K562 (cell line): ENCODE data around the gene BTBD2. TPM values are rescaled to one million over a fixed set of nuclear protein-coding genes. Genes with fewer than 3 reads are reported as not detected.

Source experiments
- ATAC-seq: fragments of 200-7000 bp; cut with Tn5 transposase; 3 replicates; pipeline ENCODE4 v1.9.1; 2020; ENCODE audit warnings: moderate library complexity
- BruUV-seq: library from RNA; stranded (reverse); fragments of 400-500 nt; replicated peaks from 2 replicates; lab custom pipeline; 2021; lab: Mats Ljungman, UMichigan
- CTCF ChIA-PET: fragments of 300-600 bp; formaldehyde crosslinking; extraction: SDS; loops from one replicate; lab custom pipeline; 2021; ENCODE audit warnings: low intra/inter-chr PET ratio; lab: Yijun Ruan, JAX
- POLR2A ChIA-PET: fragments of 300-600, 350-650 bp; sonication (Branson Sonifier 250); formaldehyde crosslinking; extraction: SDS; loops from one replicate; lab custom pipeline; 2021; ENCODE audit warnings: antibody characterized with exemption, inconsistent platforms; lab: Yijun Ruan, JAX
- DNase-seq, 4 experiments: peaks; one replicate each; pipeline versions ENCODE4 v3.0.0 to v3.0.0-alpha.2; 2011 to 2018; ENCODE audit warnings: low spot score in 3 of 4, mixed read lengths in 3 of 4; ENCODE audit errors: extremely low read depth in 1 of 4
- FAIRE-seq: peaks from 2 replicates; lab custom pipeline; 2011; peaks lifted over from hg19 to GRCh38; lab: Jason Lieb, UNC
- H2AFZ ChIP-seq: 2 replicates; pipeline ENCODE4 v1.6.0; 2011; ENCODE audit warnings: low read depth, low read length, control low read depth, inconsistent platforms
- H3K27ac ChIP-seq: fragments of 200-600 bp; 3 replicates; pipeline ENCODE4 v1.8.0; 2011; ENCODE audit warnings: low read depth, mild to moderate bottlenecking, control low read depth, inconsistent platforms, low read length, moderate library complexity, mixed read lengths; ENCODE audit errors: extremely low read depth
- H3K27me3 ChIP-seq, 2 experiments: fragments of 300-600 bp in 1 of 2; 2 replicates in 1 of 2; 3 replicates in 1 of 2; pipeline versions ENCODE4 v1.6.0 to v1.8.0; 2011; ENCODE audit warnings: inconsistent platforms in 2 of 2, low read length in 2 of 2, mild to moderate bottlenecking in 1 of 2, mixed read lengths in 1 of 2, moderate library complexity in 1 of 2; ENCODE audit not compliant: control insufficient read depth in 2 of 2, insufficient read depth in 2 of 2
- H3K36me3 ChIP-seq: fragments of 300-600 bp; 3 replicates; pipeline ENCODE4 v1.8.0; 2011; ENCODE audit warnings: mild to moderate bottlenecking, low read length, inconsistent platforms; ENCODE audit not compliant: control insufficient read depth, insufficient read depth
- H3K4me1 ChIP-seq, 2 experiments: fragments of 200-600 bp in 1 of 2; replicated peaks in 1 of 2; 2 replicates in 1 of 2; 3 replicates in 1 of 2; pipeline versions ENCODE4 v1.5.1 to v1.8.0; 2011; ENCODE audit warnings: inconsistent platforms in 2 of 2, low read length in 2 of 2, mild to moderate bottlenecking in 1 of 2, mixed read lengths in 1 of 2, moderate library complexity in 1 of 2; ENCODE audit not compliant: control insufficient read depth in 2 of 2, insufficient read depth in 2 of 2
- H3K4me2 ChIP-seq: 2 replicates; pipeline ENCODE4 v1.6.1; 2011; ENCODE audit warnings: low read length, control low read depth, inconsistent platforms, mixed read lengths; ENCODE audit not compliant: insufficient read depth
- H3K4me3 ChIP-seq: fragments of 200-600 bp; sonication (generic), shearing (Covaris generic); 2 replicates; pipeline ENCODE4 v1.5.1; 2016; ENCODE audit warnings: control low read depth, inconsistent platforms
- H3K79me2 ChIP-seq: fragments of 200-600 bp; 3 replicates; pipeline ENCODE4 v1.8.0; 2011; ENCODE audit warnings: low read length, inconsistent platforms; ENCODE audit not compliant: control insufficient read depth, insufficient read depth
- H3K9ac ChIP-seq, 2 experiments: 2 replicates each; pipeline versions ENCODE4 v1.6.0 to v1.6.1; 2011; ENCODE audit warnings: low read depth in 2 of 2, low read length in 2 of 2, control low read depth in 1 of 2, inconsistent platforms in 1 of 2, mild to moderate bottlenecking in 1 of 2, mixed read lengths in 1 of 2; ENCODE audit not compliant: insufficient read depth in 1 of 2
- H3K9me1 ChIP-seq: one replicate; pipeline ENCODE4 v1.6.0; 2011; ENCODE audit warnings: inconsistent platforms, mild to moderate bottlenecking, low read length, moderate library complexity; ENCODE audit not compliant: control insufficient read depth, insufficient read depth
- H3K9me3 ChIP-seq: replicated peaks from 2 replicates; pipeline ENCODE4 v1.5.1; 2011; ENCODE audit warnings: low read depth, low read length, inconsistent platforms; ENCODE audit not compliant: control insufficient read depth, insufficient read depth
- H4K20me1 ChIP-seq: replicated peaks from 2 replicates; pipeline ENCODE4 v1.6.1; 2011; ENCODE audit warnings: low read length, inconsistent platforms, mixed read lengths; ENCODE audit not compliant: control insufficient read depth, insufficient read depth
- EP400 ChIP-seq: fragments of 450-650 bp; IDR thresholded peaks from 2 replicates; pipeline ENCODE4 v1.6.1; 2017; ENCODE audit warnings: antibody characterized with exemption, mild to moderate bottlenecking, moderate library complexity
- ETS2 ChIP-seq: IDR thresholded peaks from 2 replicates; pipeline ENCODE4 v1.6.1; 2016; ENCODE audit warnings: borderline replicate concordance, missing genetic modification characterization, mild to moderate bottlenecking, moderate library complexity, missing compliant biosample characterization; ENCODE audit not compliant: poor library complexity, severe bottlenecking
- LCOR ChIP-seq: sonication (generic); formaldehyde crosslinking; IDR thresholded peaks from 2 replicates; pipeline ENCODE4 v1.8.0; 2022; ENCODE audit warnings: mild to moderate bottlenecking, missing genetic modification reagents
- PHB ChIP-seq: fragments of 250-450 bp; sonication (Bioruptor Pico); IDR thresholded peaks from 2 replicates; pipeline ENCODE4 v1.5.0; 2021
- RHOXF2B ChIP-seq: fragments of 250-450 bp; sonication (Bioruptor Pico); conservative IDR thresholded peaks from 2 replicates; pipeline ENCODE4 v1.5.1; 2021
- SAFB ChIP-seq: fragments of 200-400 bp; formaldehyde crosslinking; IDR thresholded peaks from 2 replicates; pipeline ENCODE4 v1.6.1; 2017; ENCODE audit warnings: low read depth, low read length, borderline replicate concordance
- ZNF586 ChIP-seq: fragments of 450-650 bp; formaldehyde crosslinking; conservative IDR thresholded peaks from 2 replicates; pipeline ENCODE4 v1.4.0; 2020; ENCODE audit warnings: mild to moderate bottlenecking, moderate library complexity
- WGBS: fragments of 100-300 bp; shearing (Covaris generic); methylation state at CpG from one replicate; pipeline ENCODE4 v1.1.6; 2016; ENCODE audit warnings: low coverage, mixed read lengths; ENCODE audit not compliant: insufficient coverage; ENCODE audit errors: missing lambda C conversion rate; 5-methylcytosine and 5-hydroxymethylcytosine counted together
- in situ Hi-C: fragments of 300-500 bp; cut with MboI; formaldehyde crosslinking; loops from 4 replicates; pipeline ENCODE4 v1.15.0; 2018; ENCODE audit warnings: inconsistent platforms, mixed read lengths
- intact Hi-C: fragments of 100-400 bp; cut with micrococcal nuclease; formaldehyde crosslinking; loops from 2 replicates; pipeline ENCODE4 v1.14.2; 2022
- polyA plus RNA-seq, 8 experiments: library from polyadenylated mRNA; depleted of rRNA in 4 of 8; stranded (reverse) in 5 of 8; unstranded in 3 of 8; fragments of >200 nt; fragmentation: Nextera tagmentation in 2 of 8; fragmentation: Illumina TruSeq in 1 of 8; extraction: Ambion mirVana in 2 of 8; extraction: Trizol in 1 of 8; gene quantifications; 2 replicates each; pipeline versions ENCODE4 v1.2.1 to v1.2.3, GENCODE V29; 2011 to 2014; ENCODE audit warnings: inconsistent platforms in 1 of 8, missing spikeins in 1 of 8
- total RNA-seq, 7 experiments: library from RNA; depleted of rRNA in 6 of 7; stranded (reverse); fragments of >200 nt in 6 of 7; fragmentation: Illumina TruSeq in 2 of 7; extraction: Trizol in 2 of 7; gene quantifications; 2 replicates each; pipeline versions ENCODE4 v1.2.1 to v1.2.3, GENCODE V29; 2011 to 2021; ENCODE audit warnings: low replicate concordance in 1 of 7
- TF ChIP-seq, protein P1 (sequence below): fragments of 200-600 bp; sonication (generic); IDR thresholded peaks from one replicate; pipeline ENCODE4 v1.6.1; 2012; ENCODE audit warnings: mild to moderate bottlenecking, low read depth, low read length, inconsistent platforms

BTBD2 gene
- total and polyA plus RNA-seq, 9 of the 15 experiments (the other 6 are each of a cell fraction or from before 2014, with no cell fraction given), result 0.10 to 15.6 (median 6.9) TPM

DNA sequence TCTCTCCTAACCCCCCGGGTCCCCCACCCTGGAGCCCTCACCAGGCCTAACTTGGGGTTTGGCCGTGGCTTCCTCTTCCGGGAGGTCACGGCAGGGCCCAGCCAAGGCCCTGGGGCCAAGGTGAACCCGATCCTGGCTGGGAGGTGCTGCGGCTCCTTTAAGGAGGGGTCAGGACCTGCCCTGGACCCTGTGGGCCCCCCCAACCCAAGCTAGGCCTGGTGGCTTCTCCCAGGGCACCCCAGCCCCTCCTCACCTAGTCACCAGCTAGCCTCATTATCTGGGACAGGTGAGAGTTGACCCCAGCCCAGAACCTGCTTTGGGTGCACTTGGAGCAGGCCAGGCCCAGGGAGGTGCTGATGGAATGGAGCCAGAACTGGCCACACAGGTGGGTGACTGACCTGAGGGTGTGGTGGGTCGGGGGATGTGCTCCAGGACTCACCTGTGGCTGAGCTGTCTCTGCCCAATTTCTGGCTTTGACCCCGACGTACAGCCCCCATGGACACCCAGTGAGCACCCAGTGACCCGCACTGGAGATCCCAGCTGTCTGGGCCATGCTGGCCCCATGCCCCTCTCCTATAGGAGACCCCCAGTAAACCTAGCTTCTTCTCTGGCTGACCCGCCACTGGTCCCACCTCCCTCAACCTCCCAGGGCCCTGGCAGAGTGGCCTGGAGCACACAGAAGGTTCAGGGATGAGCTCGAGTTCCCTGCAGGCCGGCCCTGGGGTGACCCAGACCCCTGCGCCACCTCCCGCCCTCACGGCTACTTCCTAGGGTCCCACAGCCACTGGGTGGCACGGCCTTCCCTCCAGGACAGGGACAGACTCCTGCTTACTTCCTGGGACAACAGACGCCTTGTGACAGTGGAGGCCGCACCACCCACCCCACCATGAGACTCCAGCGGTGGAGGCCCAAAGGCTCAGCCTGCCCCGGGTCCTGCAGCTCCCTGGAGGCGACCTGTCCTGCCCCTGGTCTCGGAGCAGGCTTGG is 42.3 kb upstream of the BTBD2 start:
- no peaks in the 10 kb centered on the region for H3K36me3 ChIP-seq
- no peak overlapping the region for H3K4me2 ChIP-seq
- peaks cover 54 to 85% of the 10 kb centered on the region in 2 experiments for H3K4me1 ChIP-seq
- H3K4me3 ChIP-seq, result no peak overlapping the region
- FAIRE-seq (no peak), DNase-seq (no peak), ATAC-seq (no peak)
- peak overlapping the region; percentile 100 for H3K27ac ChIP-seq
- 76% methylated on average over 18 of the region's 23 CpGs for WGBS
- ChIA-PET CTCF (no interaction called here), POLR2A (interaction anchor here (0.6 to 6.8 kb wide), 2 partner anchors 10 to 1178 kb away, joined by 5 to 72 read pairs; no protein-coding TSS in a partner anchor)
- no TSS peak for BruUV-seq
- H3K9me3 ChIP-seq, result no peaks in the 10 kb centered on the region
- peaks cover 13% of the 10 kb centered on the region for H3K79me2 ChIP-seq
- no peaks in the 10 kb centered on the region for H3K27me3 ChIP-seq
- intact Hi-C loops, result no loop called here
- peak overlapping the region; percentile 23; the same call in 1 of the 2 replicates for H2AFZ ChIP-seq
- no peaks in the 10 kb centered on the region for H3K9me1 ChIP-seq
- H4K20me1 ChIP-seq, result no peaks in the 10 kb centered on the region
- H3K9ac ChIP-seq, result peak overlapping the region; percentile 85 to 98; a peak in 3 of 4 replicates
- in situ Hi-C loops, result no loop called here
- TF ChIP-seq ETS2 (tag) (no peak), SAFB (no peak), RHOXF2B (CRISPR knock-in tag) (no peak), PHB (no peak), ZNF586 (CRISPR knock-in tag) (no peak), EP400 (no peak), LCOR (CRISPR knock-in tag) (no peak)
- TF ChIP-seq, protein P1, sequence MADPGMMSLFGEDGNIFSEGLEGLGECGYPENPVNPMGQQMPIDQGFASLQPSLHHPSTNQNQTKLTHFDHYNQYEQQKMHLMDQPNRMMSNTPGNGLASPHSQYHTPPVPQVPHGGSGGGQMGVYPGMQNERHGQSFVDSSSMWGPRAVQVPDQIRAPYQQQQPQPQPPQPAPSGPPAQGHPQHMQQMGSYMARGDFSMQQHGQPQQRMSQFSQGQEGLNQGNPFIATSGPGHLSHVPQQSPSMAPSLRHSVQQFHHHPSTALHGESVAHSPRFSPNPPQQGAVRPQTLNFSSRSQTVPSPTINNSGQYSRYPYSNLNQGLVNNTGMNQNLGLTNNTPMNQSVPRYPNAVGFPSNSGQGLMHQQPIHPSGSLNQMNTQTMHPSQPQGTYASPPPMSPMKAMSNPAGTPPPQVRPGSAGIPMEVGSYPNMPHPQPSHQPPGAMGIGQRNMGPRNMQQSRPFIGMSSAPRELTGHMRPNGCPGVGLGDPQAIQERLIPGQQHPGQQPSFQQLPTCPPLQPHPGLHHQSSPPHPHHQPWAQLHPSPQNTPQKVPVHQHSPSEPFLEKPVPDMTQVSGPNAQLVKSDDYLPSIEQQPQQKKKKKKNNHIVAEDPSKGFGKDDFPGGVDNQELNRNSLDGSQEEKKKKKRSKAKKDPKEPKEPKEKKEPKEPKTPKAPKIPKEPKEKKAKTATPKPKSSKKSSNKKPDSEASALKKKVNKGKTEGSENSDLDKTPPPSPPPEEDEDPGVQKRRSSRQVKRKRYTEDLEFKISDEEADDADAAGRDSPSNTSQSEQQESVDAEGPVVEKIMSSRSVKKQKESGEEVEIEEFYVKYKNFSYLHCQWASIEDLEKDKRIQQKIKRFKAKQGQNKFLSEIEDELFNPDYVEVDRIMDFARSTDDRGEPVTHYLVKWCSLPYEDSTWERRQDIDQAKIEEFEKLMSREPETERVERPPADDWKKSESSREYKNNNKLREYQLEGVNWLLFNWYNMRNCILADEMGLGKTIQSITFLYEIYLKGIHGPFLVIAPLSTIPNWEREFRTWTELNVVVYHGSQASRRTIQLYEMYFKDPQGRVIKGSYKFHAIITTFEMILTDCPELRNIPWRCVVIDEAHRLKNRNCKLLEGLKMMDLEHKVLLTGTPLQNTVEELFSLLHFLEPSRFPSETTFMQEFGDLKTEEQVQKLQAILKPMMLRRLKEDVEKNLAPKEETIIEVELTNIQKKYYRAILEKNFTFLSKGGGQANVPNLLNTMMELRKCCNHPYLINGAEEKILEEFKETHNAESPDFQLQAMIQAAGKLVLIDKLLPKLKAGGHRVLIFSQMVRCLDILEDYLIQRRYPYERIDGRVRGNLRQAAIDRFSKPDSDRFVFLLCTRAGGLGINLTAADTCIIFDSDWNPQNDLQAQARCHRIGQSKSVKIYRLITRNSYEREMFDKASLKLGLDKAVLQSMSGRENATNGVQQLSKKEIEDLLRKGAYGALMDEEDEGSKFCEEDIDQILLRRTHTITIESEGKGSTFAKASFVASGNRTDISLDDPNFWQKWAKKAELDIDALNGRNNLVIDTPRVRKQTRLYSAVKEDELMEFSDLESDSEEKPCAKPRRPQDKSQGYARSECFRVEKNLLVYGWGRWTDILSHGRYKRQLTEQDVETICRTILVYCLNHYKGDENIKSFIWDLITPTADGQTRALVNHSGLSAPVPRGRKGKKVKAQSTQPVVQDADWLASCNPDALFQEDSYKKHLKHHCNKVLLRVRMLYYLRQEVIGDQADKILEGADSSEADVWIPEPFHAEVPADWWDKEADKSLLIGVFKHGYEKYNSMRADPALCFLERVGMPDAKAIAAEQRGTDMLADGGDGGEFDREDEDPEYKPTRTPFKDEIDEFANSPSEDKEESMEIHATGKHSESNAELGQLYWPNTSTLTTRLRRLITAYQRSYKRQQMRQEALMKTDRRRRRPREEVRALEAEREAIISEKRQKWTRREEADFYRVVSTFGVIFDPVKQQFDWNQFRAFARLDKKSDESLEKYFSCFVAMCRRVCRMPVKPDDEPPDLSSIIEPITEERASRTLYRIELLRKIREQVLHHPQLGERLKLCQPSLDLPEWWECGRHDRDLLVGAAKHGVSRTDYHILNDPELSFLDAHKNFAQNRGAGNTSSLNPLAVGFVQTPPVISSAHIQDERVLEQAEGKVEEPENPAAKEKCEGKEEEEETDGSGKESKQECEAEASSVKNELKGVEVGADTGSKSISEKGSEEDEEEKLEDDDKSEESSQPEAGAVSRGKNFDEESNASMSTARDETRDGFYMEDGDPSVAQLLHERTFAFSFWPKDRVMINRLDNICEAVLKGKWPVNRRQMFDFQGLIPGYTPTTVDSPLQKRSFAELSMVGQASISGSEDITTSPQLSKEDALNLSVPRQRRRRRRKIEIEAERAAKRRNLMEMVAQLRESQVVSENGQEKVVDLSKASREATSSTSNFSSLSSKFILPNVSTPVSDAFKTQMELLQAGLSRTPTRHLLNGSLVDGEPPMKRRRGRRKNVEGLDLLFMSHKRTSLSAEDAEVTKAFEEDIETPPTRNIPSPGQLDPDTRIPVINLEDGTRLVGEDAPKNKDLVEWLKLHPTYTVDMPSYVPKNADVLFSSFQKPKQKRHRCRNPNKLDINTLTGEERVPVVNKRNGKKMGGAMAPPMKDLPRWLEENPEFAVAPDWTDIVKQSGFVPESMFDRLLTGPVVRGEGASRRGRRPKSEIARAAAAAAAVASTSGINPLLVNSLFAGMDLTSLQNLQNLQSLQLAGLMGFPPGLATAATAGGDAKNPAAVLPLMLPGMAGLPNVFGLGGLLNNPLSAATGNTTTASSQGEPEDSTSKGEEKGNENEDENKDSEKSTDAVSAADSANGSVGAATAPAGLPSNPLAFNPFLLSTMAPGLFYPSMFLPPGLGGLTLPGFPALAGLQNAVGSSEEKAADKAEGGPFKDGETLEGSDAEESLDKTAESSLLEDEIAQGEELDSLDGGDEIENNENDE, result no peak
